ACHN (cell line): ENCODE data around the gene HERPUD2.
A peak's percentile ranks its signal among the peaks of the same experiment; 100 is the strongest.

Experiments
- DNase-seq: peaks from one replicate; pipeline ENCODE4 v3.0.0-alpha.2; 2015
- in situ Hi-C: cut with HindIII; loops from 2 replicates; pipeline ENCODE4 v1.10.0; 2017; ENCODE audit warnings: low sequenced_read_pairs, low pct_ligation_motif_present, low pct_unique_long_range_greater_than_20kb

Gene HERPUD2, protein sequence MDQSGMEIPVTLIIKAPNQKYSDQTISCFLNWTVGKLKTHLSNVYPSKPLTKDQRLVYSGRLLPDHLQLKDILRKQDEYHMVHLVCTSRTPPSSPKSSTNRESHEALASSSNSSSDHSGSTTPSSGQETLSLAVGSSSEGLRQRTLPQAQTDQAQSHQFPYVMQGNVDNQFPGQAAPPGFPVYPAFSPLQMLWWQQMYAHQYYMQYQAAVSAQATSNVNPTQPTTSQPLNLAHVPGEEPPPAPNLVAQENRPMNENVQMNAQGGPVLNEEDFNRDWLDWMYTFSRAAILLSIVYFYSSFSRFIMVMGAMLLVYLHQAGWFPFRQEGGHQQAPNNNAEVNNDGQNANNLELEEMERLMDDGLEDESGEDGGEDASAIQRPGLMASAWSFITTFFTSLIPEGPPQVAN

DNA sequence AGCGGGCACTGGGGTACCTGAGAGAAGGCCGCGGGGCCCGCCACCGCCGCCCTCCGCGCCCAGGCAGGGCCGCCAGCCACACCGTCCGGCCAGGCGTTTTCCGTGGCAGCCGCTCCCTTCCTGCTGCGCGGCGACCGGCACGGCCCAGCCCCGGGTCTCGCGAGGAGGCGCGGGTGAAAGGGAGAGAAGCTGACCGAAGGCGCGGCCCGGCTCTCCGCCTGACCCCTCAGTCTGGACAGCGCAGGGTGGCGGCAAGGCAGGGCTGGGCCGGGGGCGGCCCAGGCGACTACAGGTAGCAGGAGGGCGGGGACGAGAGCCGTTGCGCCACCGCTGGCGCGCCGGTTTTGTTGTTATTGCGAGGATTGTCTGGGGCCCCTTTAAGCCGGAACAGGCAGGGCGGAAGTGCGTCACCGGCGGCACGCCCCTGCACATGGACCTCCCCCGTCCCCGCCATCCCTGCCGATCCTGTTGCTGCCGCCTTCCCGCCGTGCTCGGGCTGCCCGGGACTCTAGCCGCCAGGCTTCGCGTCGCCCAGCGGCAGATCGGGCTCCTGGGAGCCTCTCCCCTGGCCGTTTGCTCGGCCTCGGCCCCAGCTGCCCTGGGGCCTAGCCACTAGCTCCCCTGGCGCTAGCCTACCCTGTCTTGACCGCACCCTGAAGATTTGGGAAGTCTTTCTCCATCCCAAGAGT, at the start of gene HERPUD2:
Gene HERPUD2, minus strand, starts transcription at position 352 of the 689 bp plus-strand sequence. CDS start 805 bp downstream, outside the sequence.
- DNase-seq: peak; percentile 96
- in situ Hi-C loops: no loop called here

DNA sequence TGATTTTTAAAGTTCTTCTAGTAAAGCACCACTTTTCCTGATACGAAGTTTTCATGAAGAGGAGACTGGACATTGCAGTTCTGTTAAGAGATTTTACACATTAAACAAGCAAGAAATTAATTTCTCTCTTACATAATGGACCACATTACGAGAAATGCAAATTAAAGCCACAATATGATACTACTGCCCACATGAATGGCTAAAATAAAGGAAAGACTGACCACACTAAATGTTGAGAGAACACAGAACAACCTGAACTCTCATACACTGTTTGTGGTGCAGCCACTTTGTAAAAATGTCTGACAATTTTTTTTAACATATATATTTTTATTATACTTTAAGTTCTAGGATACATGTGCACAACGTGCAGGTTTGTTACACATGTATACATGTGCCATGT, 44.0 kb upstream of the HERPUD2 start:
- in situ Hi-C loops: no loop called here
- DNase-seq: no peak

- no peak for DNase-seq
Observed at GRCh38 chr7:35736725-35737124, 41.8 kb upstream of the HERPUD2 start.

GRCh38 chr7:35735396-35735795, 40.5 kb upstream of the HERPUD2 start:
- DNase-seq: no peak
- in situ Hi-C loops: no loop called here

More at GRCh38 chr7:35736725-35737124, 41.8 kb upstream of the HERPUD2 start:
- in situ Hi-C loops: no loop called here

- in situ Hi-C loops: no loop called here
Observed at GRCh38 chr7:35734001-35734483, 39.1 kb upstream of the HERPUD2 start.

DNA sequence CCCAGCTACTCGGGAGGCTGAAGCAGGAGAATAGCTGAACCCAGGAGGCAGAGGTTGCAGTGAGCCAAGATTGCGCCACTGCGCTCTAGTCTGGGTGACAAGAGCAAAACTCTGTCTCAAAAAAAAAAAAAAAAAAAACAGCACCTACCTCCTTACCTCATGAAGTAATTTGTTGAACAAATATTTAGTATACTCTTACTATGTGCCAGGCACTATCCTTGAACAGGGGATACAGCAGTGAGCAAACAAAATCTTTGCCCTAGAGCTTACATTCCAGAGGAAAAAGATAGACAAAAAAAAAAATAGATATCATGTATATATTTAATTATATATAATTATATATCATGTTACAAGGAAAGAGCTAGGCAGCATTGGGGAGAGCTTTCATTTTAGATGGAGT, 36.4 kb upstream of the HERPUD2 start:
- no peak for DNase-seq
- in situ Hi-C loops: no loop called here

More at GRCh38 chr7:35734001-35734483, 39.1 kb upstream of the HERPUD2 start:
- no peak for DNase-seq

DNA sequence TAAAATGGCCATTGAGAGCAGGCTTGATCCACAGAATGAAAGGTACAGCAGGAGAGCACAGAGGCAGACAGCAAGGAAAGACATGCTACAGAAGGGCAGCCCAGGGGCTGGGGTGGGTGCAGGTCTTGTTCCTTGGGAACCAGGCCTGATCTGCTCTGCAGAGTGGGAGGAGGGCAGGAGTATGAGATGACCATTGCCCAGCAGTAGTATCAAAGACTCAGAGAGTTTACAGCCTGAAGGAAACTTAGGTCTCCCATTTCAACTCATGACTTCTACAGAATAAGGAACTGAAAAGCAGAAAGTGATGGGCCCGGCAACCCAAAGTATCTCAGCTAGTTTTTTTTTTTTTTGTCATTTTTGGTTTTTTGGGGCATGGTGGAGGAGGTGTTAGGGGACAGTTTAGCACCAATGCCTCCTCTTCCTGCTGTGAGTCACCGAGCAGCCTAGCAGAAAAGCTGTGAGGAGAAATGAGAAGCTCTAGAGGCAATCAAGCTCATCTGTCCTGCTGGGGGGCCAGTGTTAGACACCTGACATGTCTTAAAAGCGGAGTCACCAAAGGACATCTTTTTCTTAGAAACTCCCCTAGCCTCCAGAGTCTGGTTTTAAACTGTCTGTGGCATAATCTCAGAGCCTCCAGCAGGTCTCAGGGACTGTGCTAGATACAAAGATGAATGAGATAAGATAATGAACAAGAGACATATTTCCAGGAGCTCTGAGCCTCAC, 34.3 kb upstream of the HERPUD2 start:
- no peak for DNase-seq
- in situ Hi-C loops: no loop called here

GRCh38 chr7:35728412-35729060, 33.6 kb upstream of the HERPUD2 start:
- in situ Hi-C loops: no loop called here
- DNase-seq: no peak

GRCh38 chr7:35727571-35727970, 32.6 kb upstream of the HERPUD2 start:
- in situ Hi-C loops: no loop called here
- DNase-seq: no peak

- DNase-seq: no peak
- in situ Hi-C loops: no loop called here
Observed at GRCh38 chr7:35726654-35727053, 31.7 kb upstream of the HERPUD2 start.

GRCh38 chr7:35725280-35725680, 30.3 kb upstream of the HERPUD2 start:
- DNase-seq: no peak
- in situ Hi-C loops: no loop called here

DNA sequence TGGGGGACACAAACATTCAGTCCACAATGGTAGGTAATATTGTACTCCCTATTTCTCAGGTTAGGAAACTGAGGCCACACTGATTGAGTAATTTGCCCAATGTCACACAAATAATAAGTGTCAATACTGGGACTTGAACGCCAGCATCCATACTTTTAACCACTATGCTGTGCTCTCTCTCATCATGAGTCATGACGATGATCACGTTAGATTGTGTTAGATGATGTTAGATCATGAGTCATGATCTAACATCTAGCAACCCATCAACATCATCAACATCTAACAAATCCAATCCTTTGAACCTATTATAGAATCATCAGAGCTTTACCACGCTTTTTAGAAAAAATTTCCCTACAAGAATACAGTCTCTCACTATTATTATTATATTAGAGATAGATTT, 28.1 kb upstream of the HERPUD2 start:
- no peak for DNase-seq
- in situ Hi-C loops: no loop called here

GRCh38 chr7:35722054-35722849, 27.3 kb upstream of the HERPUD2 start:
- in situ Hi-C loops: no loop called here
- DNase-seq: no peak

- no peak for DNase-seq
- in situ Hi-C loops: no loop called here
Observed at GRCh38 chr7:35721288-35721687, 26.4 kb upstream of the HERPUD2 start.

GRCh38 chr7:35720849-35721248, 25.9 kb upstream of the HERPUD2 start:
- in situ Hi-C loops: no loop called here
- no peak for DNase-seq

DNA sequence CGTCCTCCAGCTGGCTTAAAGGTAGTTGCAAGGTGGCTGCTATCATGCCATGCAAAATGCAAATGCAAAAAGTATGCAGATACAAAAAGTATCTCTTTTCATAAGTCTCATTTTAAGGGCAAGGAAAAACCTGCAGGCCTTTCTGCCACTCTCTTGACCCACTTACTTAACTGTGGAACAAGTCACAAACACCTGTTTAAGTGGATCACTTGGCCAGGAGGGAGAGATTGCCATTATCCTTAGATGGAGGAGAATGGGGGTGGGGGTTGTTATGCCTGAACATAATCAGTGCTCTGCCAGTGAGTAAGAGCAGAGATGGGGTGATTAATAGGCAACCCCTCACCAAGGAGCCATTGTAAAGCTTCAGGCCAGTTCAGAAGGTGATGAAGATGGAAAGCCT, 25.1 kb upstream of the HERPUD2 start:
- in situ Hi-C loops: no loop called here

DNA sequence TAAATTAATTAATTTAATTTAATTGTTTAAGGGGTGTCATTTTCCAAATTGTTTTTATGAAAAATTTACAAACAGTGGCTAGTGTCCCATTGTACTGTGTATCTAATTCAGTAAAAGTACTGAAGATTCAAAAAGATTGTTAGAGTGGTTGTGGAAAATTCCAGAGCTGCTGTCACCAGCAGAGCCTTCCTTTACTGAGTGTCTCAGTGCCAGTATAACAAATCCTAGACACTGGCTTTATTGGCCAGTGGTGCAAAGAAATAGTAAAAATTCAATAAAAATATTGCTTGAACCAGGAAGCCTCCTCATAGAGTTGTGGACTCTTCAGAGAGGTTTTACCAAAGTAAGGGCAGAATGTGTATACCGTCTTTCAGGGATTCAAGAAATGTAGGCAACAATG, 23.1 kb upstream of the HERPUD2 start:
- DNase-seq: no peak
- in situ Hi-C loops: no loop called here

More for the DNA sequence above, 25.1 kb upstream of the HERPUD2 start:
- no peak for DNase-seq

- in situ Hi-C loops: no loop called here
- no peak for DNase-seq
Observed at GRCh38 chr7:35717516-35717915, 22.6 kb upstream of the HERPUD2 start.
